HFFc6 (cell line): Measurements from ENCODE around the gene IL3RA. TPM values are rescaled to one million over a fixed set of nuclear protein-coding genes. Genes with fewer than 3 reads are reported as not detected.
"Not testable (repeated sequence)": the region's sequence is repeated elsewhere in the genome, so short reads cannot be mapped to it uniquely, and the experiment has no call there.

Source experiments
- DNase-seq: peaks from one replicate; pipeline ENCODE4 v3.0.0-alpha.2; 2018
- H3K27ac Mint-ChIP-seq: 2 replicates; pipeline ENCODE4 v1.8.0; 2020; ENCODE audit warnings: mild to moderate bottlenecking, mixed read lengths
- H3K27me3 Mint-ChIP-seq: 2 replicates; pipeline ENCODE4 v1.8.0; 2021; ENCODE audit warnings: mild to moderate bottlenecking, moderate library complexity, mixed read lengths; ENCODE audit not compliant: insufficient read depth
- H3K36me3 Mint-ChIP-seq: 2 replicates; pipeline ENCODE4 v1.8.0; 2021; ENCODE audit warnings: low read depth, mixed read lengths
- H3K4me1 Mint-ChIP-seq: 2 replicates; pipeline ENCODE4 v1.8.0; 2020; ENCODE audit warnings: low read depth, mixed read lengths
- H3K4me3 Mint-ChIP-seq: 2 replicates; pipeline ENCODE4 v1.8.0; 2020; ENCODE audit warnings: mild to moderate bottlenecking, moderate library complexity, mixed read lengths
- H3K9me3 Mint-ChIP-seq: 2 replicates; pipeline ENCODE4 v1.8.0; 2020; ENCODE audit warnings: mild to moderate bottlenecking, mixed read lengths
- total RNA-seq, 6 experiments: library from RNA; stranded (reverse); fragmentation: NEBNext Ultra II Directional; extraction: Animal tissue kit (Norgen Biotek cat#: 25700); gene quantifications; 2 replicates in 1 of 6; 3 replicates in 5 of 6; pipeline ENCODE4 v1.2.3, GENCODE V29; 2021
- TF ChIP-seq, protein P1 (sequence below): fragments of 200-600 bp; sonication (generic); IDR thresholded peaks from 2 replicates; pipeline ENCODE4 v1.5.0; 2021; ENCODE audit warnings: antibody characterized with exemption, mild to moderate bottlenecking

The IL3RA gene
- total RNA-seq, 6 experiments from 2014 or later, result 0.09 to 0.13 TPM; not detected in 4

- Mint-ChIP-seq H3K4me1 (peaks cover 7% of the 10 kb centered on the region; the same call in 1 of the 2 replicates), H3K9me3 (peaks cover 12% of the 10 kb centered on the region; the same call in 1 of the 2 replicates)
- DNase-seq, result no peak
These were observed 24.7 kb downstream of the IL3RA start for GRCh38 chrX:1361275-1361674.

DNA sequence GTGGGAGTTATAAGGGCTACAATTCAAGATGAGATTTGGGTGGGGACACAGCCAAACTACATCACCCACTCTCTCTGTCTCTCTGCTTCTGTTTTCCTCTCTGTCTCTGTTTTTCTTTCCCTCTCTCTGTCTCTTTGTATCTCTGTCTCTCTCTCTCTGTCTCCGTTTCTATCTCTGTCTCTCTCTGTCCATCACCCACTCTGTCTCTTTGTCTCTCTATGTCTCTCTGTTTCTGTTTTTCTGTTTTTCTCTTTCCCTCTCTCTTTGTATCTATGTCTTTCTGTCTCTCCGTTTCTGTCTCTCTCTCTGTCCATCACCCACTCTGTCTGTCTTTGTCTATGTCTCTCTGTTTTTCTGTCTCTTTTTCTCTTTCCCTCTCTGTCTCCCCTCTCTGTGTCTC lies 25.3 kb downstream of the IL3RA start:
- Mint-ChIP-seq H3K9me3 (peaks cover 12% of the 10 kb centered on the region; the same call in 1 of the 2 replicates), H3K27ac (no peak overlapping the region), H3K27me3 (peaks cover 5% of the 10 kb centered on the region), H3K36me3 (no peaks in the 10 kb centered on the region), H3K4me1 (peaks cover 7% of the 10 kb centered on the region; the same call in 1 of the 2 replicates), H3K4me3 (no peak overlapping the region)
- TF ChIP-seq, protein P1, sequence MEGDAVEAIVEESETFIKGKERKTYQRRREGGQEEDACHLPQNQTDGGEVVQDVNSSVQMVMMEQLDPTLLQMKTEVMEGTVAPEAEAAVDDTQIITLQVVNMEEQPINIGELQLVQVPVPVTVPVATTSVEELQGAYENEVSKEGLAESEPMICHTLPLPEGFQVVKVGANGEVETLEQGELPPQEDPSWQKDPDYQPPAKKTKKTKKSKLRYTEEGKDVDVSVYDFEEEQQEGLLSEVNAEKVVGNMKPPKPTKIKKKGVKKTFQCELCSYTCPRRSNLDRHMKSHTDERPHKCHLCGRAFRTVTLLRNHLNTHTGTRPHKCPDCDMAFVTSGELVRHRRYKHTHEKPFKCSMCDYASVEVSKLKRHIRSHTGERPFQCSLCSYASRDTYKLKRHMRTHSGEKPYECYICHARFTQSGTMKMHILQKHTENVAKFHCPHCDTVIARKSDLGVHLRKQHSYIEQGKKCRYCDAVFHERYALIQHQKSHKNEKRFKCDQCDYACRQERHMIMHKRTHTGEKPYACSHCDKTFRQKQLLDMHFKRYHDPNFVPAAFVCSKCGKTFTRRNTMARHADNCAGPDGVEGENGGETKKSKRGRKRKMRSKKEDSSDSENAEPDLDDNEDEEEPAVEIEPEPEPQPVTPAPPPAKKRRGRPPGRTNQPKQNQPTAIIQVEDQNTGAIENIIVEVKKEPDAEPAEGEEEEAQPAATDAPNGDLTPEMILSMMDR, result no peak
- no peak for DNase-seq

More at GRCh38 chrX:1361275-1361674, 24.7 kb downstream of the IL3RA start:
- TF ChIP-seq, protein P1, result no peak
- Mint-ChIP-seq H3K36me3 (no peaks in the 10 kb centered on the region), H3K27me3 (peaks cover 5% of the 10 kb centered on the region), H3K27ac (no peak overlapping the region), H3K4me3 (no peak overlapping the region)

GRCh38 chrX:1366363-1366762 lies 29.8 kb downstream of the IL3RA start:
- not testable (repeated sequence) for H3K4me3 Mint-ChIP-seq, H3K27ac Mint-ChIP-seq, H3K36me3 Mint-ChIP-seq, H3K9me3 Mint-ChIP-seq, H3K27me3 Mint-ChIP-seq, DNase-seq, H3K4me1 Mint-ChIP-seq

DNA sequence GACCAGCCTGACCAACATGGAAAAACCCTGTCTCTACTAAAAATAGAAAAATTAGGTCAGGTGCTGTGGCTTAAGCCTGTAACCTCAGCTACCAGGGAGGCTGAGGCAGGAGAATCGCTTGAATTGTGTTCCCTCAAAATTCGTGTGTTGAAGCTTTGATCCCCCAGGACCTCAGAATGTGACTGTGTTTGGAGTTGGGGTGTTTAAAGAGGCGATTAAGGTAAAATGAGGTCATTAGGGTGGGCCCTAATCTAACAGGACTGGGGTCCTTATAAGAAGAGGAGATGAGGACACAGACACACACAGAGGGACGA lies 31.8 kb downstream of the IL3RA start:
- no peak overlapping the region for H3K4me3 Mint-ChIP-seq
- no peak for DNase-seq
- peaks cover 2% of the 10 kb centered on the region; the same call in 1 of the 2 replicates for H3K27me3 Mint-ChIP-seq
- no peaks in the 10 kb centered on the region for H3K36me3 Mint-ChIP-seq
- H3K27ac Mint-ChIP-seq, result no peak overlapping the region
- TF ChIP-seq, protein P1, result no peak
- no peaks in the 10 kb centered on the region for H3K9me3 Mint-ChIP-seq
- H3K4me1 Mint-ChIP-seq, result no peaks in the 10 kb centered on the region

- Mint-ChIP-seq H3K36me3 (peaks cover 3% of the 10 kb centered on the region; the same call in 1 of the 2 replicates), H3K9me3 (no peaks in the 10 kb centered on the region), H3K4me3 (no peak overlapping the region), H3K27me3 (peaks cover 22% of the 10 kb centered on the region), H3K27ac (no peak overlapping the region), H3K4me1 (peaks cover 1% of the 10 kb centered on the region; the same call in 1 of the 2 replicates)
- TF ChIP-seq, protein P1, result no peak
- no peak for DNase-seq
These were observed 41.7 kb downstream of the IL3RA start for GRCh38 chrX:1378306-1378759.

- peaks cover 26% of the 10 kb centered on the region for H3K27me3 Mint-ChIP-seq
- TF ChIP-seq, protein P1, result no peak
- 0 out of 2 replicates have a peak overlapping the region, but pooled peaks have one; percentile 21 for H3K27ac Mint-ChIP-seq
- no peak for DNase-seq
- H3K9me3 Mint-ChIP-seq, result no peaks in the 10 kb centered on the region
- H3K4me3 Mint-ChIP-seq, result no peak overlapping the region
- peaks cover 20% of the 10 kb centered on the region; the same call in 1 of the 2 replicates for H3K36me3 Mint-ChIP-seq
- peaks cover 9% of the 10 kb centered on the region; the same call in 1 of the 2 replicates for H3K4me1 Mint-ChIP-seq
These were observed 44.2 kb downstream of the IL3RA start for GRCh38 chrX:1380672-1381233.
